ENCODE data around the gene RAP2B. TPM values are rescaled to one million over a fixed set of nuclear protein-coding genes. Genes with fewer than 3 reads are reported as not detected.

RAP2B gene
- total and polyA plus RNA-seq, 2 of the 13 experiments (the other 11 are each of a cell fraction or from before 2014, with no cell fraction given): 6.4 to 7.1 TPM

DNA sequence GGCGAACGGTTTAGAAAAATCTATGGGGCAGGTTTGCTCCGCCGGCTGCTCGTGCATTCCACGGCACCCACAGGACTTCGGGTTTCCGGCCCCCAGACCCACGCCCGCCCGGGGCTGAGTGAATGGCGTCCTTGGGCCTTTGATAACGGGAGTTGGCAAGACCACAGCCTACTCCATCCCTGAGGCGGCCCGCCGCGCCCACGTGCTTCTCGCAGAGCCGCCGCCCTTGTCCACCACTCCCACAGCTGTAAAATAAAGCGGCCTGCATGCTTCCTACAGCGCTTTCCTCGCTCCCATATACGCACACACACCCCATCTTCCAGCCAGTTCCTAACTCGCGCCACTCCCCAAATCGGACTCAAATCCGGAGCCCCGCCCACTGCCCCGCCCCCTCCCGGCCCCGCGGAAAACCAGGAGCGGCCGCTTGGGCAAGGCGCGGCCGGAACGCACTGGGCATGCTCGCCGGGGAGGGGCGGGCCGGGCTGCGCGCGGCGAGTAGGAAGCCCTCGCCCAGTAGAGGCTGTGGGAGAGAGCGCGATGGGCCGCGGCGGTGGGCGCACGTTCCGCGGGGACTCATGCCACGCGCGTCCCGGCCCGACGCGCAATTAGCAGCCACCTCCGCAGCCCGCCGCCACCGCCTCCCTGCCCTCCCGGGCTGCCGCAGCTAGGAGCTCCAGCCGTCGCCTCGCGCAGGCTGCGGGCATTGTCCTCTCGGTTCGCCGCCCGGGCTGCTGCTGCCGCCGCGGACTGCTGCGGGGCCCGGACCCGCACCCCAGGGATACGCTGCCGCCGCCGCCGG lies at the start of gene RAP2B (continued):
- TF ChIP-seq, protein P1, sequence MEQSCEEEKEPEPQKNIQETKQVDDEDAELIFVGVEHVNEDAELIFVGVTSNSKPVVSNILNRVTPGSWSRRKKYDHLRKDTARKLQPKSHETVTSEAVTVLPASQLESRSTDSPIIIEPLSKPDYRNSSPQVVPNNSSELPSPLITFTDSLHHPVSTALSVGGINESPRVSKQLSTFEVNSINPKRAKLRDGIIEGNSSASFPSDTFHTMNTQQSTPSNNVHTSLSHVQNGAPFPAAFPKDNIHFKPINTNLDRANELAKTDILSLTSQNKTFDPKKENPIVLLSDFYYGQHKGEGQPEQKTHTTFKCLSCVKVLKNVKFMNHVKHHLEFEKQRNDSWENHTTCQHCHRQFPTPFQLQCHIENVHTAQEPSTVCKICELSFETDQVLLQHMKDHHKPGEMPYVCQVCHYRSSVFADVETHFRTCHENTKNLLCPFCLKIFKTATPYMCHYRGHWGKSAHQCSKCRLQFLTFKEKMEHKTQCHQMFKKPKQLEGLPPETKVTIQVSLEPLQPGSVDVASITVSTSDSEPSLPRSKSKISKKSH (CRISPR knock-in tag; IDR thresholded peaks at IDR 0.05; ENCODE audit: borderline replicate concordance): peak; percentile 37; the same call in 1 of the 2 replicates
- TF ChIP-seq, protein P2, sequence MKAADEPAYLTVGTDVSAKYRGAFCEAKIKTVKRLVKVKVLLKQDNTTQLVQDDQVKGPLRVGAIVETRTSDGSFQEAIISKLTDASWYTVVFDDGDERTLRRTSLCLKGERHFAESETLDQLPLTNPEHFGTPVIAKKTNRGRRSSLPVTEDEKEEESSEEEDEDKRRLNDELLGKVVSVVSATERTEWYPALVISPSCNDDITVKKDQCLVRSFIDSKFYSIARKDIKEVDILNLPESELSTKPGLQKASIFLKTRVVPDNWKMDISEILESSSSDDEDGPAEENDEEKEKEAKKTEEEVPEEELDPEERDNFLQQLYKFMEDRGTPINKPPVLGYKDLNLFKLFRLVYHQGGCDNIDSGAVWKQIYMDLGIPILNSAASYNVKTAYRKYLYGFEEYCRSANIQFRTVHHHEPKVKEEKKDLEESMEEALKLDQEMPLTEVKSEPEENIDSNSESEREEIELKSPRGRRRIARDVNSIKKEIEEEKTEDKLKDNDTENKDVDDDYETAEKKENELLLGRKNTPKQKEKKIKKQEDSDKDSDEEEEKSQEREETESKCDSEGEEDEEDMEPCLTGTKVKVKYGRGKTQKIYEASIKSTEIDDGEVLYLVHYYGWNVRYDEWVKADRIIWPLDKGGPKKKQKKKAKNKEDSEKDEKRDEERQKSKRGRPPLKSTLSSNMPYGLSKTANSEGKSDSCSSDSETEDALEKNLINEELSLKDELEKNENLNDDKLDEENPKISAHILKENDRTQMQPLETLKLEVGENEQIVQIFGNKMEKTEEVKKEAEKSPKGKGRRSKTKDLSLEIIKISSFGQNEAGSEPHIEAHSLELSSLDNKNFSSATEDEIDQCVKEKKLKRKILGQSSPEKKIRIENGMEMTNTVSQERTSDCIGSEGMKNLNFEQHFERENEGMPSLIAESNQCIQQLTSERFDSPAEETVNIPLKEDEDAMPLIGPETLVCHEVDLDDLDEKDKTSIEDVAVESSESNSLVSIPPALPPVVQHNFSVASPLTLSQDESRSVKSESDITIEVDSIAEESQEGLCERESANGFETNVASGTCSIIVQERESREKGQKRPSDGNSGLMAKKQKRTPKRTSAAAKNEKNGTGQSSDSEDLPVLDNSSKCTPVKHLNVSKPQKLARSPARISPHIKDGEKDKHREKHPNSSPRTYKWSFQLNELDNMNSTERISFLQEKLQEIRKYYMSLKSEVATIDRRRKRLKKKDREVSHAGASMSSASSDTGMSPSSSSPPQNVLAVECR (CRISPR knock-in tag; IDR thresholded peaks at IDR 0.05; ENCODE audit: borderline replicate concordance): peak; percentile 81; the same call in 1 of the 2 replicates
- TF ChIP-seq SKIL (CRISPR knock-in tag; IDR thresholded peaks at IDR 0.05; ENCODE audit: borderline replicate concordance): peak; percentile 70
- TF ChIP-seq, protein P3, sequence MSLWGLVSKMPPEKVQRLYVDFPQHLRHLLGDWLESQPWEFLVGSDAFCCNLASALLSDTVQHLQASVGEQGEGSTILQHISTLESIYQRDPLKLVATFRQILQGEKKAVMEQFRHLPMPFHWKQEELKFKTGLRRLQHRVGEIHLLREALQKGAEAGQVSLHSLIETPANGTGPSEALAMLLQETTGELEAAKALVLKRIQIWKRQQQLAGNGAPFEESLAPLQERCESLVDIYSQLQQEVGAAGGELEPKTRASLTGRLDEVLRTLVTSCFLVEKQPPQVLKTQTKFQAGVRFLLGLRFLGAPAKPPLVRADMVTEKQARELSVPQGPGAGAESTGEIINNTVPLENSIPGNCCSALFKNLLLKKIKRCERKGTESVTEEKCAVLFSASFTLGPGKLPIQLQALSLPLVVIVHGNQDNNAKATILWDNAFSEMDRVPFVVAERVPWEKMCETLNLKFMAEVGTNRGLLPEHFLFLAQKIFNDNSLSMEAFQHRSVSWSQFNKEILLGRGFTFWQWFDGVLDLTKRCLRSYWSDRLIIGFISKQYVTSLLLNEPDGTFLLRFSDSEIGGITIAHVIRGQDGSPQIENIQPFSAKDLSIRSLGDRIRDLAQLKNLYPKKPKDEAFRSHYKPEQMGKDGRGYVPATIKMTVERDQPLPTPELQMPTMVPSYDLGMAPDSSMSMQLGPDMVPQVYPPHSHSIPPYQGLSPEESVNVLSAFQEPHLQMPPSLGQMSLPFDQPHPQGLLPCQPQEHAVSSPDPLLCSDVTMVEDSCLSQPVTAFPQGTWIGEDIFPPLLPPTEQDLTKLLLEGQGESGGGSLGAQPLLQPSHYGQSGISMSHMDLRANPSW (CRISPR knock-in tag; IDR thresholded peaks at IDR 0.05; ENCODE audit: borderline replicate concordance): peak; percentile 63; the same call in 1 of the 2 replicates
- TF ChIP-seq SALL1 (CRISPR knock-in tag; IDR thresholded peaks at IDR 0.05): peak; percentile 94
- peak; percentile 73; the same call in 1 of the 2 replicates for TF ChIP-seq POGZ (CRISPR knock-in tag; IDR thresholded peaks at IDR 0.05)
- TF ChIP-seq AFF4 (CRISPR knock-in tag; IDR thresholded peaks at IDR 0.05): peak; percentile 34; the same call in 1 of the 2 replicates
- no peak for TF ChIP-seq CC2D1A (CRISPR knock-in tag; IDR thresholded peaks at IDR 0.05)
- 0 out of 2 replicates have a peak, but pooled peaks have one; percentile 65 for TF ChIP-seq REL (CRISPR knock-in tag; conservative IDR thresholded peaks at IDR 0.05)
